Measurements from ENCODE around the gene CBLN4. TPM values are rescaled to one million over a fixed set of nuclear protein-coding genes. Genes with fewer than 3 reads are reported as not detected.

CBLN4 gene
- total RNA-seq, 2 experiments from 2014 or later, result not detected

GRCh38 chr20:56001106-56001785, 4.1 kb downstream of the CBLN4 start:
- Mint-ChIP-seq H3K27me3 (peaks cover 18% of the 10 kb centered on the region), H3K36me3 (no peaks in the 10 kb centered on the region), H3K4me1 (ENCODE audit: low read depth) (no peaks in the 10 kb centered on the region), H3K4me3 (no peak overlapping the region), H3K9me3 (peaks cover 1% of the 10 kb centered on the region), H3K27ac (no peak overlapping the region)
- ChIA-PET POLR2A (no interaction called here), CTCF (no interaction called here)
- no peak for DNase-seq
- intact Hi-C loops (cut with micrococcal nuclease), result no loop called here

- intact Hi-C loops (cut with micrococcal nuclease), result no loop called here
- H3K4me1 Mint-ChIP-seq (ENCODE audit: low read depth), result no peaks in the 10 kb centered on the region
- CTCF ChIA-PET, result no interaction called here
- no peaks in the 10 kb centered on the region for H3K9me3 Mint-ChIP-seq
- H3K36me3 Mint-ChIP-seq, result no peaks in the 10 kb centered on the region
- H3K27me3 Mint-ChIP-seq, result no peaks in the 10 kb centered on the region
- H3K27ac Mint-ChIP-seq, result no peak overlapping the region
- H3K4me3 Mint-ChIP-seq, result no peak overlapping the region
- DNase-seq, result no peak
- POLR2A ChIA-PET, result no interaction called here
Measured at GRCh38 chr20:55978550-55978949, 26.8 kb downstream of the CBLN4 start.

GRCh38 chr20:55977690-55978459, 27.4 kb downstream of the CBLN4 start:
- no peaks in the 10 kb centered on the region for H3K27me3 Mint-ChIP-seq
- POLR2A ChIA-PET, result no interaction called here

GRCh38 chr20:55974491-55975202, 30.7 kb downstream of the CBLN4 start:
- H3K4me1 Mint-ChIP-seq (ENCODE audit: low read depth), result no peaks in the 10 kb centered on the region
- no peak overlapping the region for H3K4me3 Mint-ChIP-seq
- no peaks in the 10 kb centered on the region for H3K27me3 Mint-ChIP-seq
- CTCF ChIA-PET, result no interaction called here
- DNase-seq, result no peak
- no peaks in the 10 kb centered on the region for H3K9me3 Mint-ChIP-seq
- POLR2A ChIA-PET, result no interaction called here
- no peaks in the 10 kb centered on the region for H3K36me3 Mint-ChIP-seq
- intact Hi-C loops (cut with micrococcal nuclease), result no loop called here
- no peak overlapping the region for H3K27ac Mint-ChIP-seq

More at GRCh38 chr20:55977690-55978459, 27.4 kb downstream of the CBLN4 start:
- H3K27ac Mint-ChIP-seq, result no peak overlapping the region
- CTCF ChIA-PET, result no interaction called here
- H3K36me3 Mint-ChIP-seq, result no peaks in the 10 kb centered on the region
- intact Hi-C loops (cut with micrococcal nuclease), result no loop called here
- no peak for DNase-seq
- no peak overlapping the region for H3K4me3 Mint-ChIP-seq
- H3K4me1 Mint-ChIP-seq (ENCODE audit: low read depth), result no peaks in the 10 kb centered on the region
- no peaks in the 10 kb centered on the region for H3K9me3 Mint-ChIP-seq

GRCh38 chr20:55964790-55965189, 40.5 kb downstream of the CBLN4 start:
- POLR2A ChIA-PET, result no interaction called here
- no peaks in the 10 kb centered on the region for H3K36me3 Mint-ChIP-seq
- no peaks in the 10 kb centered on the region for H3K27me3 Mint-ChIP-seq
- no peaks in the 10 kb centered on the region for H3K4me1 Mint-ChIP-seq (ENCODE audit: low read depth)
- intact Hi-C loops (cut with micrococcal nuclease), result no loop called here
- no peak for DNase-seq
- H3K27ac Mint-ChIP-seq, result no peak overlapping the region
- CTCF ChIA-PET, result no interaction called here
- no peaks in the 10 kb centered on the region for H3K9me3 Mint-ChIP-seq
- H3K4me3 Mint-ChIP-seq, result no peak overlapping the region

- Mint-ChIP-seq H3K4me1 (ENCODE audit: low read depth) (no peaks in the 10 kb centered on the region), H3K27me3 (no peaks in the 10 kb centered on the region), H3K36me3 (no peaks in the 10 kb centered on the region), H3K27ac (no peak overlapping the region), H3K4me3 (no peak overlapping the region), H3K9me3 (no peaks in the 10 kb centered on the region)
- POLR2A ChIA-PET, result no interaction called here
- no peak for DNase-seq
- intact Hi-C loops (cut with micrococcal nuclease), result no loop called here
- CTCF ChIA-PET, result no interaction called here
Measured at GRCh38 chr20:55961376-55962330, 43.7 kb downstream of the CBLN4 start.

- no peaks in the 10 kb centered on the region for H3K36me3 Mint-ChIP-seq
Measured at GRCh38 chr20:55953201-55953600, 52.1 kb downstream of the CBLN4 start.

GRCh38 chr20:55947701-55948100, 57.6 kb downstream of the CBLN4 start:
- no peaks in the 10 kb centered on the region for H3K27me3 Mint-ChIP-seq
- DNase-seq, result no peak
- no peaks in the 10 kb centered on the region for H3K36me3 Mint-ChIP-seq
- ChIA-PET POLR2A (no interaction called here), CTCF (no interaction called here)
- H3K4me1 Mint-ChIP-seq (ENCODE audit: low read depth), result no peaks in the 10 kb centered on the region
- intact Hi-C loops (cut with micrococcal nuclease), result no loop called here
- no peak overlapping the region for H3K27ac Mint-ChIP-seq
- no peak overlapping the region for H3K4me3 Mint-ChIP-seq
- peaks cover 10% of the 10 kb centered on the region for H3K9me3 Mint-ChIP-seq

More at GRCh38 chr20:55953201-55953600, 52.1 kb downstream of the CBLN4 start:
- no peak for DNase-seq
- Mint-ChIP-seq H3K27me3 (no peaks in the 10 kb centered on the region), H3K4me1 (ENCODE audit: low read depth) (no peaks in the 10 kb centered on the region), H3K27ac (no peak overlapping the region), H3K4me3 (no peak overlapping the region), H3K9me3 (peaks cover 12% of the 10 kb centered on the region)
- CTCF ChIA-PET, result no interaction called here
- POLR2A ChIA-PET, result no interaction called here
- intact Hi-C loops (cut with micrococcal nuclease), result no loop called here

Other genes with a start within 250 kb of the CBLN4 start
- not detected for gene MC3R, start 243.2 kb upstream of the CBLN4 start, total RNA-seq

Data from activated CD4-positive, alpha-beta memory T cell treated with anti-CD3 and anti-CD28 coated beads for 36 hours (primary cell).